K562 (cell line): ENCODE data around the gene GIPC3. TPM values are rescaled to one million over a fixed set of nuclear protein-coding genes. Genes with fewer than 3 reads are reported as not detected.

Experiments
- ARID1B ChIP-seq: fragments of 450-650 bp; IDR thresholded peaks from 2 replicates; pipeline ENCODE4 v1.6.1; 2016; ENCODE audit warnings: antibody characterized with exemption, mild to moderate bottlenecking, inconsistent platforms
- CHD1 ChIP-seq: fragments of 200-600 bp; sonication (generic); IDR thresholded peaks from one replicate; pipeline ENCODE4 v1.6.1; 2012; ENCODE audit warnings: mild to moderate bottlenecking, moderate library complexity, low read length, inconsistent platforms
- NUFIP1 ChIP-seq: fragments of 450-650 bp; IDR thresholded peaks from 2 replicates; pipeline ENCODE4 v1.6.1; 2018; ENCODE audit not compliant: partially characterized antibody
- SAP30 ChIP-seq: fragments of 200-600 bp; sonication (generic); IDR thresholded peaks from 2 replicates; pipeline ENCODE4 v1.6.1; 2012; ENCODE audit warnings: borderline replicate concordance, low read depth, mild to moderate bottlenecking, moderate library complexity, low read length, control low read depth, inconsistent platforms; ENCODE audit not compliant: insufficient read depth, poor library complexity, severe bottlenecking
- SIX5 ChIP-seq, 2 experiments: IDR thresholded peaks; 2 replicates each; pipeline ENCODE4 v1.6.1; 2011; ENCODE audit warnings: low read length in 2 of 2, borderline replicate concordance in 1 of 2, low read depth in 1 of 2, mild to moderate bottlenecking in 1 of 2, moderate library complexity in 1 of 2; ENCODE audit not compliant: insufficient read depth in 1 of 2
- SPI1 ChIP-seq: IDR thresholded peaks from 2 replicates; pipeline ENCODE4 v1.6.1; 2011; ENCODE audit warnings: low read depth, low read length, control low read depth, borderline replicate concordance
- SREBF1 ChIP-seq: fragments of 150-350 bp; IDR thresholded peaks from 2 replicates; pipeline ENCODE4 v1.6.1; 2014; ENCODE audit warnings: antibody characterized with exemption, low read depth, low read length, borderline replicate concordance
- SRSF1 ChIP-seq: fragments of 200-400 bp; formaldehyde crosslinking; IDR thresholded peaks from 2 replicates; pipeline ENCODE4 v1.6.1; 2017; ENCODE audit warnings: mild to moderate bottlenecking, low read depth, low read length, moderate library complexity
- ZEB2 ChIP-seq: fragments of 450-650 bp; IDR thresholded peaks from 2 replicates; pipeline ENCODE4 v1.6.1; 2016
- ZNF436 ChIP-seq: fragments of 250-450, 450-650 bp; sonication (Bioruptor Pico); formaldehyde crosslinking; IDR thresholded peaks from 2 replicates; pipeline ENCODE4 v1.7.0; 2020; ENCODE audit warnings: mild to moderate bottlenecking
- ZNF830 ChIP-seq: fragments of 250-450 bp; sonication (Bioruptor Pico); IDR thresholded peaks from 2 replicates; pipeline ENCODE4 v1.5.0; 2021; ENCODE audit warnings: mild to moderate bottlenecking
- polyA plus RNA-seq, 8 experiments: library from polyadenylated mRNA; depleted of rRNA in 4 of 8; stranded (reverse) in 5 of 8; unstranded in 3 of 8; fragments of >200 nt; fragmentation: Nextera tagmentation in 2 of 8; fragmentation: Illumina TruSeq in 1 of 8; extraction: Ambion mirVana in 2 of 8; extraction: Trizol in 1 of 8; gene quantifications; 2 replicates each; pipeline versions ENCODE4 v1.2.1 to v1.2.3, GENCODE V29; 2011 to 2014; ENCODE audit warnings: inconsistent platforms in 1 of 8, missing spikeins in 1 of 8
- total RNA-seq, 7 experiments: library from RNA; depleted of rRNA in 6 of 7; stranded (reverse); fragments of >200 nt in 6 of 7; fragmentation: Illumina TruSeq in 2 of 7; extraction: Trizol in 2 of 7; gene quantifications; 2 replicates each; pipeline versions ENCODE4 v1.2.1 to v1.2.3, GENCODE V29; 2011 to 2021; ENCODE audit warnings: low replicate concordance in 1 of 7
- TF ChIP-seq, protein P1 (sequence below): fragments of 450-650 bp; IDR thresholded peaks from 2 replicates; pipeline ENCODE4 v1.6.1; 2017; ENCODE audit warnings: antibody characterized with exemption, mild to moderate bottlenecking
- TF ChIP-seq, protein P2 (sequence below): sonication (generic); formaldehyde crosslinking; IDR thresholded peaks from 2 replicates; pipeline ENCODE4 v1.8.1; 2023; ENCODE audit warnings: missing genetic modification reagents, mild to moderate bottlenecking, borderline replicate concordance
- TF ChIP-seq, protein P3 (sequence below): fragments of 250-450 bp; sonication (Bioruptor Pico); IDR thresholded peaks from 2 replicates; pipeline ENCODE4 v1.9.0; 2021; ENCODE audit warnings: mild to moderate bottlenecking, inconsistent platforms

GIPC3 gene
- total and polyA plus RNA-seq, 9 of the 15 experiments (the other 6 are each of a cell fraction or from before 2014, with no cell fraction given) = 0.03 to 3.6 (median 1.5) TPM; not detected in 1

DNA sequence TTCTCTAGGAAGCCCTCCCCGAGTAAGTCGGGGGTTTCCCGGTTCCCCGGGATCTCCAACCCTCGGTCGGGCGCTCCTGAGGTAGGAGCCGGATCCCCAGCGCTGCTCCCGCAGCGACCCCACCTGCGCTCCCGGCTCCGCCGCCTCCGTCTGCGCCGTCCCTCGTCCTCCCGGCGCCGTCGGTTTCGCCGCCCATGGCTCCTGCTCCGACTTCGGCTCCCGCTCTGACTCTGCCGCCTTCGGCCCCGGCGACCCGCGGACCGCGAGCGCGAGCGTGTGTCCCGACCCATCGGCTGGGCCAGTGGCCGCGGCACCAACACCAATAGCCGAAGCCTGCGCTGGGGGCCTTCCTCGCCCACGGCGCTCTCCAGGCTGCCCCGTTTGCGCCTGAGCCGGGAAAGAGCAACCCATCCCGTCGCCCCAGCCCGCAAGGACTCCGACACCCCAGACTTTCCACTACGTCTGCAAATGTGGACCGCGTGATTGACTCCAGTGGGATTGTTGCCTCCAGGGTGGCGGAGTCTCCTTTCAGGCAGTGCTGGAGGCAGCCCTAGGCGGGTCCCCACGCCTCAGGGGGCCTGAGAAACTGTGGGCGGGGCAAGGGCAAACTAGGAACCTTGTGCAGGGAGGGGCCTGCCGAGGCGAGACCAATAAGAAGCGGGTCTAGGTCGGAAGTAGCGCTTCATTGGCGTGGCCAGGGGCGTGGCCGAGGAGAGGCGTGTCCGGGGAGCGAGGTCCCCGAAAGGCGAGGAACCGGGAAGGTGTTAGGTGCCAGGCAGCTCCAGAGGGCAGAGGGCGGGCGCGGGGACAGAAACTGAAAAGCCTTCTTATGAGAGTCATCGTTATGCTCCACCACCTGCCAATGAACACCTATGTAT is 41.4 kb downstream of the GIPC3 start, which contains the start of gene CACTIN (continued):
- no peak for TF ChIP-seq SPI1
- no peak for TF ChIP-seq NUFIP1
- no peak for TF ChIP-seq ZNF830 (CRISPR knock-in tag)
- TF ChIP-seq SAP30 = peak; percentile 81
- peak in 1 of 2 experiments; percentile 43; a peak in 3 of 4 replicates for TF ChIP-seq SIX5 (IDR thresholded peaks at IDR 0.05; ENCODE audit: borderline replicate concordance in 1 of 2, insufficient read depth in 1 of 2, low read depth in 1 of 2, low read length in 2 of 2)
- TF ChIP-seq ZEB2 = no peak
- TF ChIP-seq SREBF1 = no peak
- TF ChIP-seq, protein P1, sequence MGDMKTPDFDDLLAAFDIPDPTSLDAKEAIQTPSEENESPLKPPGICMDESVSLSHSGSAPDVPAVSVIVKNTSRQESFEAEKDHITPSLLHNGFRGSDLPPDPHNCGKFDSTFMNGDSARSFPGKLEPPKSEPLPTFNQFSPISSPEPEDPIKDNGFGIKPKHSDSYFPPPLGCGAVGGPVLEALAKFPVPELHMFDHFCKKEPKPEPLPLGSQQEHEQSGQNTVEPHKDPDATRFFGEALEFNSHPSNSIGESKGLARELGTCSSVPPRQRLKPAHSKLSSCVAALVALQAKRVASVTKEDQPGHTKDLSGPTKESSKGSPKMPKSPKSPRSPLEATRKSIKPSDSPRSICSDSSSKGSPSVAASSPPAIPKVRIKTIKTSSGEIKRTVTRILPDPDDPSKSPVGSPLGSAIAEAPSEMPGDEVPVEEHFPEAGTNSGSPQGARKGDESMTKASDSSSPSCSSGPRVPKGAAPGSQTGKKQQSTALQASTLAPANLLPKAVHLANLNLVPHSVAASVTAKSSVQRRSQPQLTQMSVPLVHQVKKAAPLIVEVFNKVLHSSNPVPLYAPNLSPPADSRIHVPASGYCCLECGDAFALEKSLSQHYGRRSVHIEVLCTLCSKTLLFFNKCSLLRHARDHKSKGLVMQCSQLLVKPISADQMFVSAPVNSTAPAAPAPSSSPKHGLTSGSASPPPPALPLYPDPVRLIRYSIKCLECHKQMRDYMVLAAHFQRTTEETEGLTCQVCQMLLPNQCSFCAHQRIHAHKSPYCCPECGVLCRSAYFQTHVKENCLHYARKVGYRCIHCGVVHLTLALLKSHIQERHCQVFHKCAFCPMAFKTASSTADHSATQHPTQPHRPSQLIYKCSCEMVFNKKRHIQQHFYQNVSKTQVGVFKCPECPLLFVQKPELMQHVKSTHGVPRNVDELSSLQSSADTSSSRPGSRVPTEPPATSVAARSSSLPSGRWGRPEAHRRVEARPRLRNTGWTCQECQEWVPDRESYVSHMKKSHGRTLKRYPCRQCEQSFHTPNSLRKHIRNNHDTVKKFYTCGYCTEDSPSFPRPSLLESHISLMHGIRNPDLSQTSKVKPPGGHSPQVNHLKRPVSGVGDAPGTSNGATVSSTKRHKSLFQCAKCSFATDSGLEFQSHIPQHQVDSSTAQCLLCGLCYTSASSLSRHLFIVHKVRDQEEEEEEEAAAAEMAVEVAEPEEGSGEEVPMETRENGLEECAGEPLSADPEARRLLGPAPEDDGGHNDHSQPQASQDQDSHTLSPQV = no peak
- no peak for TF ChIP-seq CHD1
- TF ChIP-seq ARID1B = peak; percentile 17; the same call in 1 of the 2 replicates
- no peak for TF ChIP-seq SRSF1
- TF ChIP-seq, protein P2, sequence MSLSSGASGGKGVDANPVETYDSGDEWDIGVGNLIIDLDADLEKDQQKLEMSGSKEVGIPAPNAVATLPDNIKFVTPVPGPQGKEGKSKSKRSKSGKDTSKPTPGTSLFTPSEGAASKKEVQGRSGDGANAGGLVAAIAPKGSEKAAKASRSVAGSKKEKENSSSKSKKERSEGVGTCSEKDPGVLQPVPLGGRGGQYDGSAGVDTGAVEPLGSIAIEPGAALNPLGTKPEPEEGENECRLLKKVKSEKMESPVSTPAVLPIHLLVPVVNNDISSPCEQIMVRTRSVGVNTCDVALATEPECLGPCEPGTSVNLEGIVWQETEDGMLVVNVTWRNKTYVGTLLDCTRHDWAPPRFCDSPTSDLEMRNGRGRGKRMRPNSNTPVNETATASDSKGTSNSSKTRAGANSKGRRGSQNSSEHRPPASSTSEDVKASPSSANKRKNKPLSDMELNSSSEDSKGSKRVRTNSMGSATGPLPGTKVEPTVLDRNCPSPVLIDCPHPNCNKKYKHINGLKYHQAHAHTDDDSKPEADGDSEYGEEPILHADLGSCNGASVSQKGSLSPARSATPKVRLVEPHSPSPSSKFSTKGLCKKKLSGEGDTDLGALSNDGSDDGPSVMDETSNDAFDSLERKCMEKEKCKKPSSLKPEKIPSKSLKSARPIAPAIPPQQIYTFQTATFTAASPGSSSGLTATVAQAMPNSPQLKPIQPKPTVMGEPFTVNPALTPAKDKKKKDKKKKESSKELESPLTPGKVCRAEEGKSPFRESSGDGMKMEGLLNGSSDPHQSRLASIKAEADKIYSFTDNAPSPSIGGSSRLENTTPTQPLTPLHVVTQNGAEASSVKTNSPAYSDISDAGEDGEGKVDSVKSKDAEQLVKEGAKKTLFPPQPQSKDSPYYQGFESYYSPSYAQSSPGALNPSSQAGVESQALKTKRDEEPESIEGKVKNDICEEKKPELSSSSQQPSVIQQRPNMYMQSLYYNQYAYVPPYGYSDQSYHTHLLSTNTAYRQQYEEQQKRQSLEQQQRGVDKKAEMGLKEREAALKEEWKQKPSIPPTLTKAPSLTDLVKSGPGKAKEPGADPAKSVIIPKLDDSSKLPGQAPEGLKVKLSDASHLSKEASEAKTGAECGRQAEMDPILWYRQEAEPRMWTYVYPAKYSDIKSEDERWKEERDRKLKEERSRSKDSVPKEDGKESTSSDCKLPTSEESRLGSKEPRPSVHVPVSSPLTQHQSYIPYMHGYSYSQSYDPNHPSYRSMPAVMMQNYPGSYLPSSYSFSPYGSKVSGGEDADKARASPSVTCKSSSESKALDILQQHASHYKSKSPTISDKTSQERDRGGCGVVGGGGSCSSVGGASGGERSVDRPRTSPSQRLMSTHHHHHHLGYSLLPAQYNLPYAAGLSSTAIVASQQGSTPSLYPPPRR (CRISPR knock-in tag) = no peak
- TF ChIP-seq ZNF436 (CRISPR knock-in tag) = no peak
- TF ChIP-seq, protein P3, sequence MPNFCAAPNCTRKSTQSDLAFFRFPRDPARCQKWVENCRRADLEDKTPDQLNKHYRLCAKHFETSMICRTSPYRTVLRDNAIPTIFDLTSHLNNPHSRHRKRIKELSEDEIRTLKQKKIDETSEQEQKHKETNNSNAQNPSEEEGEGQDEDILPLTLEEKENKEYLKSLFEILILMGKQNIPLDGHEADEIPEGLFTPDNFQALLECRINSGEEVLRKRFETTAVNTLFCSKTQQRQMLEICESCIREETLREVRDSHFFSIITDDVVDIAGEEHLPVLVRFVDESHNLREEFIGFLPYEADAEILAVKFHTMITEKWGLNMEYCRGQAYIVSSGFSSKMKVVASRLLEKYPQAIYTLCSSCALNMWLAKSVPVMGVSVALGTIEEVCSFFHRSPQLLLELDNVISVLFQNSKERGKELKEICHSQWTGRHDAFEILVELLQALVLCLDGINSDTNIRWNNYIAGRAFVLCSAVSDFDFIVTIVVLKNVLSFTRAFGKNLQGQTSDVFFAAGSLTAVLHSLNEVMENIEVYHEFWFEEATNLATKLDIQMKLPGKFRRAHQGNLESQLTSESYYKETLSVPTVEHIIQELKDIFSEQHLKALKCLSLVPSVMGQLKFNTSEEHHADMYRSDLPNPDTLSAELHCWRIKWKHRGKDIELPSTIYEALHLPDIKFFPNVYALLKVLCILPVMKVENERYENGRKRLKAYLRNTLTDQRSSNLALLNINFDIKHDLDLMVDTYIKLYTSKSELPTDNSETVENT (CRISPR knock-in tag) = peak; percentile 59; the same call in 1 of the 2 replicates
